Suppressor macrophage (primary cell): ENCODE measurements around the gene CMTM3.
"Not testable (repeated sequence)": the region's sequence is repeated elsewhere in the genome, so short reads cannot be mapped to it uniquely, and the experiment has no call there.

ENCODE experiments used
- DNase-seq, 4 experiments: peaks; one replicate each; pipeline ENCODE4 v3.0.0-alpha.2; 2020 to 2022

Gene CMTM3

DNA sequence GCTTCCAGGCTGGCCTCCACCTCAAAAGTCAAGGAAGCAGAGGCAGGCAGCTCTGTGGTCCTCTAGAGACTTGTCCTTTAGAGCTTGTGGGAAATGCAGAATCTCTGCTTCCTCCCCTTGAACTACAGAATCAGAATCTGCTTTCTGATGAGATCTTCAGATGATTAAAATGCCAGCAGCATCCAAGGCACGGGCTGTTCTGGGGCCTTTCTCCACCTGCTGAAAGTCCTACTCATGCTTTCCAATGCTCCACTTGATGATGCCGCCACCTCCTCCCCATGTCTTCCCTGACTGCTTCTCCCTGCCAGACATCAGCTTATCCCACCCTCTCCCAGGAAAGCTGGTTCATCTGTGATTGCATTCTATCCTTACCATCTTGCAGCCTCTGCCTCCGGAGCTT lies 33.3 kb downstream of the CMTM3 start:
- no peak for DNase-seq

GRCh38 chr16:66639091-66639885 lies 34.8 kb downstream of the CMTM3 start:
- no peak for DNase-seq

- DNase-seq: no peak
Observed at GRCh38 chr16:66640724-66641314, 36.3 kb downstream of the CMTM3 start.

GRCh38 chr16:66641387-66641786 lies 36.9 kb downstream of the CMTM3 start:
- DNase-seq: no peak

GRCh38 chr16:66647866-66648265 lies 43.4 kb downstream of the CMTM3 start:
- no peak for DNase-seq

GRCh38 chr16:66649167-66649566 lies 44.7 kb downstream of the CMTM3 start:
- DNase-seq: no peak

GRCh38 chr16:66649636-66650205 lies 45.2 kb downstream of the CMTM3 start:
- DNase-seq: no peak

DNA sequence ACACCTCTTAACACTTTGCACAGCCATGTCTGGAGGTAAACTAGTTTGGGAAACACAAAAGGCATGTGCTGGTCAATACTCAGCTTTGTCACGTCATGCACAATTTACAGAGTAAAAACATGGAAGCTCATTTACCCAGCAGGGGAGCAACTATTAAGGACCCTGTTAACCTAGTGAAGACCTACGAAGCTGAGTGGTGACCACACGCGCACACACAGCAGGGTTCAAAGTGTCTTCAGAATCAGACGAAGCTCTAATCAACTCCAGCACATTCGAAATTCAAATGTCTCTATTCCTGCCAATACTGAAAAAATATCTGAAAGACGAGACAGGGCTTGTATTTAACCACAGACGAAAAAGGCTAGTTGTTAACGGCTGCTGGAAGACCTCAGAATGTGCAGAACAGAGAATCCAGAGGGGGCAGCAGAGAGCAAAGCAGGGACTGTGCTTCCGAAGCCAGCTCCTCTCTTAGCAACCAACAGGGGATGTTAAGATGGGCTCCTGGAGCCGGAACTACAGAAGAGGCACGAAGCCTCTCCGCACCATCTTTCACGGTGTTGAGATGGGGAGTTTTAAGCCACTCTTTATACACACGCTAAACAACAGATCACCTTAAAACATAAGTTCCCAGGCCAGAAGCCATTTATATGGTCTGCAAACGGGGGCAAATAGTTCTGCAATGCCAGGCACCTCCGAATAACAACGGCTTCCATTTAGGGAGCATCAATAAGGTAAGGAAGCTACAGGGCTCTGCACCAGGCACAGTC lies 46.4 kb downstream of the CMTM3 start:
- DNase-seq: peak; percentile 84 to 91 (median 87)

- no peak for DNase-seq
Observed at GRCh38 chr16:66651474-66651765, 46.9 kb downstream of the CMTM3 start.

GRCh38 chr16:66651965-66652364 lies 47.5 kb downstream of the CMTM3 start:
- peak; percentile 34 to 57 (median 44) for DNase-seq

GRCh38 chr16:66652661-66653360 lies 48.3 kb downstream of the CMTM3 start:
- peak in 3 of 4 experiments; percentile 19 to 43 (median 35) for DNase-seq

GRCh38 chr16:66653581-66654350 lies 49.3 kb downstream of the CMTM3 start:
- DNase-seq: peak in 2 of 4 experiments; percentile 47 to 60

DNA sequence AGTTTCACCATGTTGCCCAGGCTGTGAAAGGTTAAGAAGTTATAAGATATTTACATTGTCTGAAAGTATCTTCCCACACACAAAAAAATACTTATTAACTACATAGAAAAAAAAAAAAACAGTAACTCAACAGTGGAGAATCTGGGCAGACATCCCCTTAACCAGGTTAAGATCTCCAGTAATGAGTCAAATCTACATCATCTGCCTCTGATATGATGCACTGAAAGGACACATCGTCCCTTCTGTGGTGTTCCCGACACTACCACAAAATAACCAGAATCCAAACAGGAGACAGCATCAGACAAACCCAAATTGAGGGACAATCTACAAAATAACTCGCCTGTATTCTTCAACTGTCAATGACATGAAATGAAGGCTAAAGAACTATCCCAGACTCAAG lies 52.0 kb downstream of the CMTM3 start:
- no peak for DNase-seq

- DNase-seq: peak in 1 of 4 experiments; percentile 29
Observed at GRCh38 chr16:66658143-66658859, 53.8 kb downstream of the CMTM3 start.

DNA sequence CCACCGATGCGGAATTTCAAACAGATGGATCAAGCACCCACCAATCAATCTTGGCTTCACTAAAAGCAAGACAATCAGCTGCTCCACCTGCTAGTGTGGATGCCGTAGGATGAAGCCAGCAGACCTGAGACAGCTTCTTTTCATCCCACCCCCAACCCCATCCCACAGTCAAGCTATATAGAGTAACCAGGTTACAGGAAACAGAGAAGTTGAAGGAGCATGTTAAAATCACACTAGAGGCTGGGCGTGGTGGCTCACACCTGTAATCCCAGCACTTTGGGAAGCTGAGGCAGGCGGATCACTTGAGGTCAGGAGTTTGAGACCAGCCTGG lies 54.3 kb downstream of the CMTM3 start:
- no peak for DNase-seq

DNA sequence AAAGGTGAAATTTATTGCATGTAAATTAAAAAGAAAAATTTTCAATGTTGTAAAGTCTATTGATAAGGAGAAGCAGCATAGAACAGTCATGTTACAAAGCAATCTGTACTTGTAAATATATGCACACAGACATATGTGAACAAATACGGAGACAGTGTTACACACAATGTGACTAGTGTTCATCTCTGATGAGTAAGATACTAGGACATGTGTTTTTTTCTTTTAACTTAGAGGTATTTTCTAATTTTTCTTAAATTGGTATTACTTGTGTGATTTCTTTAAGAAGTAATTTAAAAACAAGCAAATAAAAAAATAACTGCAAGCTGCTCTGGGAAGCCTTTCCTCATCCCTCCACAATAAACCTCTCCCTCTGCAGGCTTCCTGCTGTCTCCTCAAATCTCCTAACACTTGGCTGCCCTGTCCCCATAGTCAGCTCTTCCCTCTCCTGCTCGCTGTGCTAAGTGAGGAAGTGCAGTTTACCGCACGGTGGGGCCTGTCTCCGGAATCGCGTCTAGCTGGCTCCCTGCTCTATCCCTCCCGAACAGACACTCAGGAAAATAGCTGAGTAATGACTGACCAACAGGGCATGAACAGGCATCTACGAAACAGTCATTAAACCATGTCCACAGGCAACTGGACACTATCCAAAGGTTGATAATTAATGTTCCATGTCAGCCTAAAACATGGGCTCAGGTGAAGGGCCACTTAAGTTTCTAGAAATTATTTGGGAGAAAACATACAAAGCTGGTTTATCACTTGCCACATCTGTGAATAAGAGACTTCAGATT lies 56.1 kb downstream of the CMTM3 start:
- peak; percentile 66 to 84 (median 78) for DNase-seq

GRCh38 chr16:66661210-66661560 lies 56.7 kb downstream of the CMTM3 start:
- DNase-seq: no peak

DNA sequence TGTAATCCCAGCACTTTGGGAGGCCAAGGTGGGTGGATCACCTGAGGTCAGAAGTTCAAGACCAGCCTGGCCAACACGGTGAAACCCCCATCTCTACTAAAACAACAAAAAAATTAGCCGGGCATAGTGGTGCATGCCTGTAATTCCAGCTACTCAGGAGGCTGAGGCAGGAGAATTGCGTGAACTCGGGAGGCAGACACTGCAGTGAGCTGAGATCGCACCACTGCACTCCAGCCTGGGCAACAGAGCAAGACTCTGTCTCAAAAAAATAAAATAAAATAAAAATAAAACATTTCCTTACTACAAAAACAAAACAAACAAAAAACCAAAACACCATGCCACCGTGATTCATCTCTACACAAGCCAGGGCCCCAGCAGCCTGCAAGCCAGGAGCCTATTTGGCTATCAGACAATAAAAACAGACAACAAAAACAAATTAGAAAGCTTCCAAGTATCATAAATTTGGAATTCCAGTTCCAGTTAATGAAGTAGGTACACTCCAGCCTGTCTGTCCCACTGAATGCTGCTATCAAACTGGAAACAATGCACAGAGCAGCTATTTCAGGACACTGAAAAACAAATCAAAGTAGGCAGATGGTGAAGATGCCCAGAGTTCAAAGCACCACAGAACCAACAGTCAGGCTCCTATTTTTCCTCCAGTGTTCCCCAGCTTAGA lies 57.3 kb downstream of the CMTM3 start:
- not testable (repeated sequence) for DNase-seq

DNA sequence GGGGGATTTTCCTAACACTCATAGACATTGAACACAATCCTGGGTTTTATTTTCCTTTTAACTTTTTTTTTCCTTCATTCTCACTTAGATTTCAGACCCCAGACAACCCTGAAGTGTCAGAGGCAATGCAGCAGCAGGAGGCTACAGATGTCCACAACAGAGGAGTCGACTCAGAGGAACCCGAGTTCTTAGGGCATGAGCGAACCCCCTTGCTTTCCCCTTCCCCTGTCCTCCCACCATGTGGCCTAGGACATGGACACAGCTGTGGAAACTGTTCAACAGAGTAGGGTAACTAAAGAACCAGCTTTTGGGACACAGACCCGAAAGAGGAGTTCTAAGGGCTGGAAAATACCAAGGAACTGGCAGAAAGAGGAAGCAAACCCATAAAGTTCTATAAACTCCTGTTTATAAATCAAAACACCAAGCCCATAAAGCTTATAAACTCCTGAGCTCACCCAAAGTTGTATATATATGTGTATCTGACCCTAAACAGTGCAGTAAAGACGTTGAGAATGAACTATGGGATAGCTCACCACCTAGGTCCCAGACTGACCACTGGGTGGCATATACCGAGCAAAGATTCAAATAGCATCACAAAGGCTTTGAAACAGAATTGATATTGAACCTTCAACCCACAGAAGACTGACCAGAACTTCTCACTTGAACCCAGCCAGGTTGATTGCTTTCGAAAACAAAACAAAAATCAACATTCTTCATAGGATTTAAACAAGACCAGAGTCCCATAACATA lies 58.1 kb downstream of the CMTM3 start:
- peak in 3 of 4 experiments; percentile 28 to 52 (median 38) for DNase-seq
